T-helper 17 cell (primary cell): ENCODE measurements around the gene AGT. TPM values are rescaled to one million over a fixed set of nuclear protein-coding genes. Genes with fewer than 3 reads are reported as not detected.
A peak's percentile ranks its signal among the peaks of the same experiment; 100 is the strongest.

Experiments used
- ATAC-seq: fragments of 150-1000 bp; cut with Tn5 transposase; 2 replicates; pipeline ENCODE4 v1.10.0; 2021; ENCODE audit warnings: mild to moderate bottlenecking, moderate library complexity
- DNase-seq, 3 donors: peaks; one replicate each; pipeline versions ENCODE4 v3.0.0 to v3.0.0-alpha.2; 2020 to 2021
- H3K9me3 ChIP-seq: one replicate; pipeline ENCODE4 v1.7.0; 2013; ENCODE audit warnings: low read length, mild to moderate bottlenecking; ENCODE audit not compliant: control insufficient read depth, poor library complexity, severe bottlenecking
- H3K27ac Mint-ChIP-seq: one replicate; pipeline ENCODE4 v1.8.0; 2022; ENCODE audit warnings: mild to moderate bottlenecking, moderate library complexity, mixed read lengths
- H3K27me3 Mint-ChIP-seq: one replicate; pipeline ENCODE4 v1.8.0; 2022; ENCODE audit warnings: mixed read lengths
- H3K36me3 Mint-ChIP-seq: one replicate; pipeline ENCODE4 v1.8.0; 2022; ENCODE audit warnings: low read depth, mixed read lengths
- H3K4me1 Mint-ChIP-seq: one replicate; pipeline ENCODE4 v1.8.0; 2022; ENCODE audit warnings: mild to moderate bottlenecking, mixed read lengths
- H3K4me3 Mint-ChIP-seq: one replicate; pipeline ENCODE4 v1.8.0; 2022; ENCODE audit warnings: mild to moderate bottlenecking, moderate library complexity, mixed read lengths
- total RNA-seq, 4 donors: library from RNA in 2 of 4; stranded (reverse) in 2 of 4; gene quantifications; one replicate each; pipeline ENCODE4 v1.2.3 and lab custom pipeline; 2022 to 2026

AGT gene
- total RNA-seq, 2 donors from 2014 or later = not detected

GRCh38 chr1:230708631-230709580 lies 5.0 kb downstream of the AGT start:
- DNase-seq (no peak), ATAC-seq (no peak)
- H3K36me3 Mint-ChIP-seq = peaks cover 7% of the 10 kb centered on the region
- peaks cover 3% of the 10 kb centered on the region for H3K4me1 Mint-ChIP-seq
- peaks cover 49% of the 10 kb centered on the region for H3K27me3 Mint-ChIP-seq
- H3K27ac Mint-ChIP-seq = no peak overlapping the region
- no peak overlapping the region for H3K4me3 Mint-ChIP-seq
- H3K9me3 ChIP-seq = no peaks in the 10 kb centered on the region

DNA sequence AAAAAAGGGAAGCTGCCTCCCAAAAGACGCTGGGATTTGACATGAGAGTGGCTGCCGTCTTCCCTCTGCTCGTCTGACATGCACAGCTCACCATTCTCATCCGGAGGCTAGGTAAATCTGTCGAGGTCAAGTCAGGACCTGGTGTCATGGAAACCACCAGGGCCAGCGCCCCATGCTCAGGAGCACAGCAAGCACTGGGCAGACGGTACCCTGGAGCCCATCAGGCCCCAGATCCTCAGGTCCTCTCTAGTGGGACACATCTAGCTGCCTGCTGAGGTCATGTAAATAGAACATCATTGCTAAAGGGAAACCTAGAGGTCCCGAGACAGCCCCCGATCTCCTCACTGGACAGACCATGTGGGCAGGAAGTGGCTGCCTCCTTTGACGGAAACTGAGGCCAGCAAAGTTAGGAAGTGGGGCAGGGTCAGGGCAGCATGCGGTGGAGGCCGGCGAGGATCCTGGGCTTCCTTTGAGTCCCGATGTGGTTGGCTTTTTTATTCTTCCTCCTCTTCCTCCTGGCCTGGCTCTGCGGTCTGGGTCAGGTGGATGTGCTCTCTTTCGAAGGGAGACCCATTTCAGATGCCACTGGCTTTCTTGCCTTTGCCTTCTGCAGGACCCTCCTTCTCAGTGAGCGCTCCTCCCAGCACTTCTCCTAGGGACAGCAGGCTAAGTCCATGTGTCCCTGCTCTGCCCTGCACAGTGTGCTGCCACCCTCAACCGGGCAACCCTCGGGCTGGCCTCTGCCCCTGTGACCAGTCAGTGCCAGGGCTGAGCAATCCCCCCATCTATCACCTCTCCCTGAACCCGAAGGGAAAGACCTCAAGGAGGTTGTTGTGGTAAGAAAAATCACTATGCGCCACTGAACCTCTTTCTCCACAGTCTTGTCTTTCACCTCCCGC lies 5.9 kb downstream of the AGT start:
- H3K4me3 Mint-ChIP-seq = no peak overlapping the region
- peaks cover 39% of the 10 kb centered on the region for H3K27me3 Mint-ChIP-seq
- no peak overlapping the region for H3K27ac Mint-ChIP-seq
- H3K36me3 Mint-ChIP-seq = peaks cover 7% of the 10 kb centered on the region
- H3K4me1 Mint-ChIP-seq = peaks cover 6% of the 10 kb centered on the region
- ATAC-seq = no peak
- H3K9me3 ChIP-seq = no peaks in the 10 kb centered on the region
- DNase-seq = no peak

- no peak overlapping the region for H3K27ac Mint-ChIP-seq
These were observed 6.8 kb downstream of the AGT start for GRCh38 chr1:230706887-230707731.

GRCh38 chr1:230706020-230706699 lies 7.8 kb downstream of the AGT start:
- no peaks in the 10 kb centered on the region for H3K9me3 ChIP-seq
- DNase-seq (no peak), ATAC-seq (no peak)
- Mint-ChIP-seq H3K27ac (no peak overlapping the region), H3K36me3 (peaks cover 7% of the 10 kb centered on the region), H3K4me1 (peaks cover 6% of the 10 kb centered on the region), H3K4me3 (no peak overlapping the region), H3K27me3 (peaks cover 34% of the 10 kb centered on the region)

More at GRCh38 chr1:230706887-230707731, 6.8 kb downstream of the AGT start:
- peaks cover 31% of the 10 kb centered on the region for H3K27me3 Mint-ChIP-seq
- DNase-seq = no peak
- ATAC-seq = no peak
- H3K4me1 Mint-ChIP-seq = peaks cover 6% of the 10 kb centered on the region
- H3K36me3 Mint-ChIP-seq = peaks cover 7% of the 10 kb centered on the region
- H3K4me3 Mint-ChIP-seq = no peak overlapping the region
- no peaks in the 10 kb centered on the region for H3K9me3 ChIP-seq

DNA sequence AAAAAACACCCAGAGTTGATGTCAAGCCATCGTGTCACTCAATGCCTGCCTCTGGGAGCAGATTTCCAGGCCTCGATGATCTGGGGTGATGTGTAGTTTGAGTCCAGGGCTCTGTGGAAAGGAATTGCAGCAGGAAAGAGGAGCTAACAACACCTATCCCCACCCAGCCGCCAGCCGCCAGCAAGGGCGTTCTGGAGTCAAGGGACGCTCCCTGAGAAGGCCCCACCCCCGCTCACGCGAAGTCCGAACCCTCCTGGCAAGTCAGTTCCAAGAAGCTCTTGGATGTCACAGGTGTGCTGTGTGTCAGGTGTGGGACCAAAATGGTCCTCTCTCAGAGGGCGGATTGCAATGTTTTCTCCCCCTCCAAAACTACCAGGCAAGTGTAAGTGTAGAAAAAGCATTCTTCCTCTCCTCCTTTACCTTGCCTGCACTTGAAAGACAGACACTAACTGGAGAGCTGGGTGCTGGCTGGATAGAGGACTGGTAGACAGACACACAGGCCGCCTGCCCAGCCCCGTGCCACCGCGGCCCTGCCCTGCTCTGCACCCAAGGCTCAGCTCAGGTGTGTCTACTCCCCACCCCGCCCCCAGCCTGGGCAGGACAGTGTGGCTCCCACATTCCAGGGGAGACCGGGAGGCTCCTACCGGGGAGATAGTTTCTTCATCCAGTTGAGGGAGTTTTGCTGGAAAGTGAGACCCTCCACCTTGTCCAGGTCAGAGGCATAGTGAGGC lies 8.5 kb downstream of the AGT start:
- Mint-ChIP-seq H3K27ac (no peak overlapping the region), H3K4me1 (peaks cover 6% of the 10 kb centered on the region), H3K4me3 (no peak overlapping the region), H3K36me3 (peaks cover 7% of the 10 kb centered on the region), H3K27me3 (peaks cover 29% of the 10 kb centered on the region)
- ATAC-seq = no peak
- DNase-seq = no peak
- H3K9me3 ChIP-seq = no peaks in the 10 kb centered on the region

DNA sequence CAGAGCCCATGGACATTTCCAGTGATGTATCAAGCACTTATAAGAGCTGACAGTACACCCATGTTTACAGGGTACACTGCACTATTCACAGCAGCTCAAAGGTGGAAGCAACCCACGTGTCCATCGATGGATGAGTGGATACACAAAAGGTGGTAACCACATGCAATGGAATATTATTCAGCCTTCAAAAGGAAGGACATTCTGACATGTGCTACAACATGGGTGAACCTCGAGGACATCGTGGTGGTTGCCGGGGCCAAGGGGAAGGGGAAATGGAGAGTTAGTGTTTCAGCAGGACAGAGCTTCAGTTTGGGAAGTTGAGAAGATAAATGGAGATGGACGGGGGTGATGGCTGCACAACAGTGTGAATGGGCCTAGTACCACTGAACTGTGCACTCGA lies 9.1 kb downstream of the AGT start:
- H3K36me3 Mint-ChIP-seq = peaks cover 7% of the 10 kb centered on the region
- H3K27ac Mint-ChIP-seq = no peak overlapping the region

DNA sequence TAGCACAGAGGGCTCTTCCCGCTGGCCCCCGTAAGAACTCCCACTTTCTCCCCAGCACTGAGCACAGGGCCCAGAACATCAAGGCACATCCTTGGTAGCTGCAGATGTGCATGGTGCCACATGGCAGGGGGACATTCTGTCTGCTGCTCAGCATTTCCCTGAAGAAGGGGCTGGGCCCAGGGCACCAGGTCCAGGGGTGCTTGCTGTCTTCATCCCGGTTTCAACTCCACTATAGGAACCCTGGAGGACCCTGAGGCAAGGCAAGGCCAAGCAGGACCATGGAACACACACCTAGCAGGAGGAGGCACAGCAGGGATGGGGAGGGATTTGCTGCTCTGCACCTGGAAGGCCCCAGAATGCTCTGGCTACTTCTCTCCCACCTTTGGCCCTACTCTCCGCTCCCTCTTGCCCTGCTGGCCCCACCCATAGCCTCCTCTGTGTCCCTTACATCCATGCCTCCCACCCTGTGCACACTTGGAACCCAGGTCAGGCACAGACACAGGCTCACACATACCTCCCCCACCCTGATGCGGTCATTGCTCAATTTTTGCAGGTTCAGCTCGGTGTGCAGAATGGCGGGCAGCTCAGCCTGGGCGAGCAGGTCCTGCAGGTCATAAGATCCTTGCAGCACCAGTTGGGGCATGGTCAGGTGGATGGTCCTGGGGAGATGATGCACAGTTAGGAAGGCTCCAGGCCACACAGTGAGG lies 10.1 kb downstream of the AGT start:
- Mint-ChIP-seq H3K4me1 (peaks cover 13% of the 10 kb centered on the region), H3K27ac (no peak overlapping the region), H3K36me3 (peaks cover 5% of the 10 kb centered on the region), H3K4me3 (peak overlapping the region; percentile 52), H3K27me3 (peaks cover 33% of the 10 kb centered on the region)
- DNase-seq = no peak
- no peak for ATAC-seq
- no peaks in the 10 kb centered on the region for H3K9me3 ChIP-seq

More for the DNA sequence above, 9.1 kb downstream of the AGT start:
- no peak for ATAC-seq
- DNase-seq = no peak
- H3K9me3 ChIP-seq = no peaks in the 10 kb centered on the region
- H3K4me3 Mint-ChIP-seq = no peak overlapping the region
- peaks cover 9% of the 10 kb centered on the region for H3K4me1 Mint-ChIP-seq
- H3K27me3 Mint-ChIP-seq = peaks cover 31% of the 10 kb centered on the region

- H3K4me3 Mint-ChIP-seq = peak overlapping the region; percentile 52
- ATAC-seq = no peak
These were observed 10.8 kb downstream of the AGT start for GRCh38 chr1:230702934-230703678.

GRCh38 chr1:230701895-230702768 lies 11.8 kb downstream of the AGT start:
- H3K4me1 Mint-ChIP-seq = peaks cover 9% of the 10 kb centered on the region
- no peaks in the 10 kb centered on the region for H3K9me3 ChIP-seq
- ATAC-seq (no peak), DNase-seq (no peak)
- no peak overlapping the region for H3K27ac Mint-ChIP-seq
- H3K27me3 Mint-ChIP-seq = peaks cover 20% of the 10 kb centered on the region
- peaks cover 2% of the 10 kb centered on the region for H3K36me3 Mint-ChIP-seq
- no peak overlapping the region for H3K4me3 Mint-ChIP-seq

More at GRCh38 chr1:230702934-230703678, 10.8 kb downstream of the AGT start:
- Mint-ChIP-seq H3K36me3 (peaks cover 4% of the 10 kb centered on the region), H3K27me3 (peaks cover 26% of the 10 kb centered on the region), H3K4me1 (peaks cover 13% of the 10 kb centered on the region), H3K27ac (no peak overlapping the region)
- no peaks in the 10 kb centered on the region for H3K9me3 ChIP-seq
- DNase-seq = no peak

GRCh38 chr1:230701434-230701833 lies 12.5 kb downstream of the AGT start:
- H3K36me3 Mint-ChIP-seq = peaks cover 2% of the 10 kb centered on the region
- no peak overlapping the region for H3K27ac Mint-ChIP-seq
- ATAC-seq (no peak), DNase-seq (no peak)
- H3K9me3 ChIP-seq = no peaks in the 10 kb centered on the region
- no peak overlapping the region for H3K4me3 Mint-ChIP-seq
- H3K4me1 Mint-ChIP-seq = peaks cover 9% of the 10 kb centered on the region
- H3K27me3 Mint-ChIP-seq = peaks cover 14% of the 10 kb centered on the region
